Central memory CD4-positive, alpha-beta T cell (primary cell): ENCODE measurements around the gene PAIP2.

ENCODE experiments used
- DNase-seq: peaks from one replicate; pipeline ENCODE4 v3.0.0; 2022

The PAIP2 gene

DNA sequence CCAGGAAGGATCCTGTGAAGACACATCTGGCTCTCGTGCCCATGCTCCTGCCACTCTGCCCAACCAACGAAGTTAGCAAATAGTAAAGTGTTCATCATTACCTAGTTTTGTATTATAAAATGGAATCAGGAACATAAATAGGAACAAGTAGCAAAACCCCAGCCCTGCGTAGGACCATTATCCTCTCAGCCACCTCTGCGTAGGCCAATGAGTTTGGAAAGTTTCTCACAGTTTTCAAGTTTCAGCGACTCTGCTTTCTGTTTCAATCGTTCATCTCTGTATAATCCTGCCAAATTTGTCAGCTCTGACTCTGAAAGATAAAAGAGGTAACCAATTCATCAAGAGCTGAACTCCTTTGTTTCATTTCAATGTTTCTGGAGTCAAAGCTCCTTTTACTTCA, 72.3 kb downstream of the PAIP2 start:
- DNase-seq = no peak

DNA sequence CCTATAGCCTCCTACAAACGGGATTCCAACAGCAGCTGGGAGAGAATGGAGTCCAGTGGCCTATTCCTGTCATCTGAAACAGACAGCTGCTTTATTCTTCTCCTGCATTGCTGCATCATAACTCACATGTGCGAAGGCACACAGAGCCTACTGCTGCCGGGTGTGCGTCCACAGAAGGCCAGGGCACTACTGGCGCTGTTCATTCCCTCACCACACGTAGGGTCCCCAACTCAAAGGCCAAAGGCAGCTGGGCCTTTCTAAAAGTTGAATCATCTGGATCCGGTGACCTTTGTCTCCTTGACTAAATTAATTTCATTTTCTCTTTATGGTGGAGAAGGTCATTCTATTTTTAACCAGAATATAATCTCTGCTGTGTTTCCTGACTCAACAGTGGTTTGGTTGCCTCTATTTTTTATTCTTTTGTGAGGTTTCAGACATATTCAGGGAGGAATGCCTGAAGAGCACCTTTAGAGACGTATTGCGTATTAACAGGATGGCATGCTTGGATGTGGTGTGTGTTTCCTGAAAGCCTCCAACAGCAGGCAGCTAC, 73.0 kb downstream of the PAIP2 start:
- DNase-seq = no peak

- DNase-seq = no peak
These were observed 73.7 kb downstream of the PAIP2 start for GRCh38 chr5:139415221-139415861.

DNA sequence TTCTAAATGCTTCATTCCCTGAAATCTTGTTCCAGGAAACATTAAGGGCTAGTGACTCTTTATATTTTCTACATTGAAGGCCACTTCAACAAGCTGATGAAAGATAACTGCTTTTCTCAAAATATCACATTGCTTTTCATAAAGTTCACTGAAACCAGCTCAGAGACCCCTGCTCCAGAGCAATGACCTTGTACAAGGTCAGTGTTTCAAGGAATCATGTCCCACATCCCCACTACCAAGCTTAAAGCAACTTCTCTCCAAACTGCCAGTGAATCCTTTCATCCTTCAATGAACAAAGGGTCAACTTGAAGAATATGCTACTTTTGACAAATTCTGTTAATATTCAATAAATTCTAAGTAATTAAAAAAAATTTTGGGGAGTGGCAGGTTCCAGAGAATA, 74.2 kb downstream of the PAIP2 start:
- DNase-seq = no peak

DNA sequence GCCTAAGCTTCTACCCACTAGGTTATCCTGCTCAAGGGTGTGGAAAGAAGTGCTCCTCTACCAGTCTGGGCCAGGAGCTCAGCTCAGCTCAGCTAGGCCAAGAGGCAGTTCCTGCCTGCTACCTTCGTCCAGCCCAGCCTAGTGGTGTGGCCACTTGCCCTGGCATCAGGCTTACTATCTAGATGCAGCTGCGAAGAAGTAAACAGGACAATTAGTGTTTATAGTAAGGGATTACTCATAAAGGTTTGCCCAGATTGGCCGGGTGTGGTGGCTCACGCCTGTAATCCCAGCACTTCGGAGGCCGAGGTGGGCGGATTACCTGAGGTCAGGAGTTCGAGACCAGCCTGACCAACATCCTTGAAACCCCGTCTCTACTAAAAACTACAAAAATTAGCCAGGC, 75.0 kb downstream of the PAIP2 start:
- DNase-seq = no peak

- DNase-seq = no peak
These were observed 75.6 kb downstream of the PAIP2 start for GRCh38 chr5:139417214-139417613.

DNA sequence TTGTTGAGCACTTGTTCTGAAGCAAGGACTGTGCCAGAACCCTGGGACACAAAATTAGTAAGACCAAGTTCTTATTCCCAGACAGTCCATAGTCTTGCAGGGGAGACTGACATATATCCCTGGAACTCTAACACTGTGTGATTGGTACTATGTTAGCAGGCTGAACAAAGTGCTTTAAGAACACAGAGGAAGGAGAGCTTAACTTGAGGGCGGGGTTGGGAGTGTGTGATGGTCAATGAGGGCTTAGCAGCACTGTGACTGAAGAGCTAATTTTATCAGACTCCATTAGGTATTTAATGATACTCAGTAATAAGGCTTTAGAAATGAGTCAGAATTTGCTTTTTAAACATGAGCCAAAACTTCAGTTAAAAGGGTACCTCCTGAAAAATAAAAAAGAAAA, 77.1 kb downstream of the PAIP2 start:
- no peak for DNase-seq
